Breast epithelium (tissue), 3 donors: ENCODE measurements around the gene ELL.

ENCODE experiments used
- POLR2AphosphoS5 ChIP-seq, 3 donors: sonication (generic); formaldehyde crosslinking; IDR thresholded peaks; one replicate each; pipeline ENCODE4 v1.6.1; 2017; ENCODE audit warnings: antibody characterized with exemption in 3 of 3
- TF ChIP-seq, protein P1 (sequence below), 3 donors: fragments of 450-650 bp; IDR thresholded peaks; one replicate each; pipeline ENCODE4 v1.5.1; 2016 to 2017; ENCODE audit warnings: antibody characterized with exemption in 3 of 3, mild to moderate bottlenecking in 3 of 3, moderate library complexity in 3 of 3

DNA sequence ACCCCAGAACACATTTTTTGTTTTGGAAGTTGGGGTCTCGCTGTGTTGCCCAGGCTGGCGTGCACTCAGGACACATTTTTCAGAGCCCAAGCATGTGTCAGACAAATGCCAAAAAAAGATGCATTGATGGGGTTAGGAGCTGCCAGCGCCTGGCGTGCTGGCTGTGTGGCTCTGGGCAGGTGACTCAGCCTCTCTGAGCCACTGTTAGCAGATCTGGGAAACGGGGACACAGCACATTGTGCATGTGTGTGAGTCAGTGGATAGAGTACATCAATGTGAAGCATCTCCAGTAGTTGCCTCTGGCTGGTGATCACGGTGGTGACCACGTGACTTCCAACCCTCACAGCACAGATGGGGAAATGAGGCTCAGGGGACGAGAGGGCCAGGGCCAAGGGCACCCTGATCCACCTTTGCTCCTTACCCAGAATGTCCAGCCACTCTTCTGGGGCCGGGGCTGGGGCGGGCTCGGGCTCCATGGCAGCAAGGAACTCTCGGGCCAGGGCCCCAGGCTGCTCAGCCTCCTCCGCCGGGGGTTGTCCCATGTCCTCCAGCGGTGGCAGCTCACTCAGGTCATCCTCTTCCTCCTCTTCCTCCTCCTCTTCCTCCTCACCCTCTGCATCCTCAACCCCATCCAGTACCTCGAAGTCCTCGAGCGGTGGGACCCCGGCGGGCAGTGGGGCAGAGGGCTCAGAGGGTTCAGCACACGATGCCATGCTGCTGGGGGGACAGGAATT is 19.6 kb upstream of the ELL start:
- TF ChIP-seq, protein P1, sequence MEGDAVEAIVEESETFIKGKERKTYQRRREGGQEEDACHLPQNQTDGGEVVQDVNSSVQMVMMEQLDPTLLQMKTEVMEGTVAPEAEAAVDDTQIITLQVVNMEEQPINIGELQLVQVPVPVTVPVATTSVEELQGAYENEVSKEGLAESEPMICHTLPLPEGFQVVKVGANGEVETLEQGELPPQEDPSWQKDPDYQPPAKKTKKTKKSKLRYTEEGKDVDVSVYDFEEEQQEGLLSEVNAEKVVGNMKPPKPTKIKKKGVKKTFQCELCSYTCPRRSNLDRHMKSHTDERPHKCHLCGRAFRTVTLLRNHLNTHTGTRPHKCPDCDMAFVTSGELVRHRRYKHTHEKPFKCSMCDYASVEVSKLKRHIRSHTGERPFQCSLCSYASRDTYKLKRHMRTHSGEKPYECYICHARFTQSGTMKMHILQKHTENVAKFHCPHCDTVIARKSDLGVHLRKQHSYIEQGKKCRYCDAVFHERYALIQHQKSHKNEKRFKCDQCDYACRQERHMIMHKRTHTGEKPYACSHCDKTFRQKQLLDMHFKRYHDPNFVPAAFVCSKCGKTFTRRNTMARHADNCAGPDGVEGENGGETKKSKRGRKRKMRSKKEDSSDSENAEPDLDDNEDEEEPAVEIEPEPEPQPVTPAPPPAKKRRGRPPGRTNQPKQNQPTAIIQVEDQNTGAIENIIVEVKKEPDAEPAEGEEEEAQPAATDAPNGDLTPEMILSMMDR (IDR thresholded peaks at IDR 0.05): no peak
- no peak for TF ChIP-seq POLR2AphosphoS5 (IDR thresholded peaks at IDR 0.05)
